ENCODE data around the gene BAZ1B.
"Not testable (repeated sequence)": the region's sequence is repeated elsewhere in the genome, so short reads cannot be mapped to it uniquely, and the experiment has no call there.

BAZ1B gene

DNA sequence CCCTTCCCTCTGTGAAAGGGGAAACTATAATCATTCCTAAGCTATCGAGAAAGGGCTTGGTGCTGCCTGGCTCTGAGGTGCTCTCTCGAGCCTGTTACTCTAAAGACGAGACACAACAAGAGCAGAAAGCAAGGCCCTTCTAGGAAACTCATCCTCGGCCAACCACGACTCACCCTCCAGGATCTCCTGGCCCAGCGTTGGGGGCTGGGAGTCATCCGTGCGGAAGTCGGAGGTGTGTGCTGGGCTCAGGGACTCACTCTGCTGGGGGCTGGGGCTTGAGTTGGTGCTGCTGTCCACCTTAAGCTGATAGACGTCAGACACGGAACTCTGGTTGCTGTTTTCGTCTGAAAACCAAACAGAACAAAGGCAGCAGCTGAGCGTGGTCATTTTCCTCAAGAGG, 17.6 kb upstream of the BAZ1B start:
- DNase-seq, result no peak

DNA sequence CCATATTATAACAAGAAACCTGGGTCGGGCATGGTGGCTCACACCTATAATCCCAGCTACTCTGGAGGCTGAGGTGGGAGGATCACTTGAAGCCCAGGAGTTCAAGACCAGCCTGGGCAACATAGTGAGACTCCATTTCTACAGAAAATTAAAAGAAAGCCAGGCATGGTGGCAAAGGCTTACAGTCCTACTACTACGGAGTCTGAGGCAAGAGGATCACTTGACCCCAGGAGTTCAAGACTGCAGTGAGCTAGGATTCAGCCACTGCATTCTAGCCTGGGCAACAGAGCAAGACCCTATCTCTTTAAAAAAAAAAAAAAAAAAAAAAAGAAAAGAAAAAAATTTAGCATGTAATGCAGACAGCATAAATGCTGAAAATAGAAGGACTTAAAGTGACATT, 16.4 kb upstream of the BAZ1B start:
- DNase-seq, result not testable (repeated sequence)

DNA sequence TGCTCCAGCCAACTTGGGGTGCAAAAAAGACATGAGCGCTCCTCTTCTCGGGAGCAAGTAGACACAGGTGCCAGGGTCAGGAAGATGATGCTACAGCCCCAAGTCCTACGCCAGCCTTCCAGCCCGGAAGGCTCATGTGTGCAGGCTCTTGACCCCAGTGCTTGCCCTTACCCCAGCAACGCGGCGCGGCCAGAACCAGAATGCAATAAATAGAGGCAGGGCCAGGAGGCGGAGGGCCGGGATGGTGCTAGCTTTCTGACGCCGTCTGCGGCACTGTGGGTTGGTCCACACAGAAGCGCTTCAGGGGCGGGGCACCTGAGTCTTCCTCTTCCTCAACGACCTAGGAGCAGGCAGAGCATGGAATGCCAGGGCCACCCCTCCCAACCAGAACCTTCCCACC, 15.0 kb upstream of the BAZ1B start:
- no peak for DNase-seq

DNA sequence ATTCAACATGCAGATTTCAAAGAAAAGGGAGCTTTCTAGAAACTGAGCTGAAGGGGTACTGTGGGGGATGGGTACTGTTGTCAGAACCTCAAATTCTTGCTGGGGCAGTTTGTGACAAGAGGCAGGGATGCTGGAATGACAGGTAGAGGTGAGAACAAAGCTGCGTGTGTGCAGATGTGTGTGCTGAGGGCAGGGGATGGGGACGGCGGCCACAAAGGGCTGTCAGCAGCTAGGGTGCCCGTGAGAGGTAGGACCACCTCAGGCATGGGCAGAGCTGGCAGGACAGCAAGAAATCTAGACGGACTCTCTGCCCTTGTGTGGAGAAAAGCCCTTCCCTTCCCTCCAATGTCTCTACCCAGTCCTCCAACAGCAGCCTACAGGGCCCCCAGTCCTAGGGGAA, 14.4 kb upstream of the BAZ1B start:
- DNase-seq, result no peak

DNA sequence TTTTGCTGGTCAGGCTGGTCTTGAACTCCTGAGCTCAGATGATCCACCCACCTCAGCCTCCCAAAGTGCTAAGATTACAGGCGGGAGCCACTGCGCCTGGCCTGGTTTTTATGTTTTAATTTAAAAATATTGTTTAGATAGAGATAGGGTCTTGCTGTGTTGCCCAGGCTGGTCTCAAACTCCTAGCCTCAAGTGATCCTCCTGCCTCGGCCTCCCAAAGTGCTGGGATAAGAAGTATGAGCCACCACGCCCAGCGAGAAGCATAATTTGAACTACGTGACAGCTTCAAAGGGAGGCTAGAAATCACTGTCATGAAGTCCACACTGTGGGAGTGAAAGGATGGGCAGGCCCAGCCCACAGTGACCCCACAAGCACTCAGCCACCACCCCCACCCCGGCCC, 13.8 kb upstream of the BAZ1B start:
- DNase-seq, result not testable (repeated sequence)

DNA sequence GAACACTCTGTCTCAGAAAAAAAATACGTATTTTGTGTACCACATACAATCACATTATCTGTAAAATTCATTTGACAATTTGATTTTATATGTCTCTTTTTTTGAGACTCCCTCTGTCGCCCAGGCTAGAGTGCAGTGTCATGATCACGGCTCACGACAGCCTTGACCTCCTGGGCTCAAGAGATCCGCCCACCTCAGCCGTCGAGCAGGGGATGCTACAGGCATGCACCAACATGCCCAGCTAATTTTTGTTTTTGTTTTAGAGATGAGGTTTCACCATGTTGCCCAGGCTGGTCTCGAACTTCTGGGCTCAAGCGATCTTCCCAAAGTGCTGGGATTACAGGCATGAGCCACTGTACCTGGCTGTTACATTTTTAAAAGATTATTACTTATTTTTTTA, 11.6 kb upstream of the BAZ1B start:
- DNase-seq, result no peak

DNA sequence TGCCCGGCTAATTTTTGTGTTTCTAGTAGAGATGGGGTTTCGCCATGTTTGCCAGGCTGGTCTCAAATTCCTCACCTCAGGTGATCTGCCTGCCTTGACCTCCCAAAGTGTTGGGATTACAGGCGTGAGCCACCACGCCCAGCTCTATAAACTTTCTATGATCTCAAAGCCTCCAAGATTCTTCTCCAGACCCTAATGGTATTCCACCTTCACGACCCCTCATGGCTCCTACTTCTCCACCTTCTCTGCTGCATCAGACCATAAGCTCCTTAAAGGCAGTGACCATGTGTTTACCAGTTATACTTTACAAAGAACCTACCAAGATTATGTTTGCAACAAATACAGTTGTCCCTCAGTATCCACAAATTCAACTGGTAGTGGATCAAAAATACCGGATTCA, 10.1 kb upstream of the BAZ1B start:
- DNase-seq, result no peak

DNA sequence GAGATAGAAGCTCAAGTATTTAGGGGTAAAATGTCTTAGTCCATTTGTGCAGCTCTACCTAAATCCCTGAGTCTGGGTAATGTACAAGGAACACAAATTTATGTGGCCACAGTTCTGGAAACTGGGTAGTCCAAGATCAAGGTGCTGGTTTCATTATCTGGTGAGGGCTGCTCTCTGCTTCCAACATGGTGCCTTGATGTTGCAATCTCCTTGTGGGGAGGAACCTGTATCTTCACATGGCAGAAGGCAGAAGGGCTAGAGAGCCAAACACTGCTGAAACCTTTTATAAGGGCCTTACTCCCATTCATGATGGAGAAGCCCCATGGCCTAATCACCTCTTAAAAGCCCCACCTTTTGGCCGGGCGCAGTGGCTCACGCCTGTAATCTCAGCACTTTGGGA, 8.7 kb upstream of the BAZ1B start:
- DNase-seq, result no peak

DNA sequence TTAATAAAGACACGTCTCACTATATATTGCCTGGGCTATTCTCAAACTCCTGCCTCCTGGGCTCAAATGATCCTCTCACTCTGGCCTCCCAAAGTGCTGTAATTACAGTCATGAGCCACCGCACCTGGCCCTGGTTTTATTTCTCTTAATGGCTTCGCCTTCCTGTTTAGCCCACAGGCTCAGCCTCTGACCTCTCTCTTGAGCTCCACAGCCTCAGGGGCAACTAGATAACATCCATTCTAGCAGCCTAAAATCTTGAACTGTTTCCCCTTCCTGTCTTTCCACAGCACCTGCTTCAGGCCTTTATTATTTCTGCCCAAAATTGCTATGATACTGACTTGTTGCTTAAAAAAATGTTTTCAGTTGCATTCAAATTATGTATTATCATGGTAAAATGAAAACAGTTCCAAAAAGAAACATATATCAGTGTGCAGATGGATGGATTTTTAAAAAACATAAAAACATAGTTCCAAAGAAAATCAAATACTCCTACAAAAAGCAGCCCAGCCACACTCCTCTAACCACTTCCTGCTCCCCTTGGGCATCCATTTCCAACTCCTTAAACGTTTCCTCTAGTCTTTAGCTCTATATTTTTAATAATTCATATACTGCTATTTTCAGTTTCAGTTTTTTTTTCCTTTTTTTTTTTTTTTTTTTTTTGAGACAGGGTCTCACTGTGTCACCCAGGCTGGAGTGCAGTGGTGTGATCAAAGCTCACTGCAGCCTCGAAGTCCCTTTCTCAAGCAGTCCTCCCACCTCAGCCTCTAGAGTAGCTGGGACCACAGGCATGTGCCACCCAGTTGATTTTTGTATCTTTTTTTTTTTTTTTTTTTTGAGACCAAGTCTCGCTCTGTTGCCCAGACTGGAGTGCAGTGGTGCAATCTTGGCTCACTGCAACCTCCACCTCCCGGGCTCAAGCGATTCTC, 5.1 kb upstream of the BAZ1B start:
- DNase-seq, result no peak

DNA sequence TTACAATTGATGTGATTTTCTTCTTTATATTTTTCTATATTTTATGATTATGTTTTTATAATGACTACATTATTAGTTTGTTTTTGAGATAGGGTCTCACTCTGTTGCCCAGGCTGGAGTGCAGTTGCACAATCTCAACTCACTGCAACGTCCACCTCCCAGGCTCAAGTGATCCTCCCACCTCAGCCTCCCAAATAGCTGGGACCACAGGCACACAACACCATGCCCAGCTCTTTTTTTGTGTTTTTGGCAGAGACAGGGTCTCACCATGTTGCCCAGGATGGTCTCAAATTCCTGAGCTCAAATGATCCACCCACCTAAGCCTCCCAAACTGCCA, 4.0 kb upstream of the BAZ1B start:
- not testable (repeated sequence) for DNase-seq

DNA sequence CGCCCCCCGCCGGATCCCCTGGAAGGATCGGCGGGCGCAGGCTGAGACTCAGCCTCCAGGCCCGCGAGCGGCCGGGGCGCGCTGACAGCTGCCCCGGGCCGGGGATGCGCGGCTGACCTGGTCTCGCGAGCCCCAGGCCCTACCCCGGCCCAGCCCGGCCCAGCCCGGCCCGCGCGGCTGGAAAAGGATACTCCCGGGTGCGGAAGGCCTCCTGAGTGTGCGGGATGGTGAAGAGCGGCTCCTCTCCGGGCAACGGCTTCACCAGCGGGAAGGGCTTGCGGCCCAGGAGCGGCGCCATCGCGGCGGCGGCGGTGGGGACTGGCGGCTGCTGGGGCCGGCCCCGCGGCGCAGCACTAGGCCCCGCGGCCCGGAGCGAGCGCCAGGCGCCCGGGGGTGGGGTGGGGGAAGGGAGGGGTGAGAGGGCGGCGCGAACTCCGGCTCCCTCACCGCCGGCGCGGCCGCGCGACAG, 423 bp downstream of the BAZ1B start:
- peak; percentile 60 for DNase-seq

DNA sequence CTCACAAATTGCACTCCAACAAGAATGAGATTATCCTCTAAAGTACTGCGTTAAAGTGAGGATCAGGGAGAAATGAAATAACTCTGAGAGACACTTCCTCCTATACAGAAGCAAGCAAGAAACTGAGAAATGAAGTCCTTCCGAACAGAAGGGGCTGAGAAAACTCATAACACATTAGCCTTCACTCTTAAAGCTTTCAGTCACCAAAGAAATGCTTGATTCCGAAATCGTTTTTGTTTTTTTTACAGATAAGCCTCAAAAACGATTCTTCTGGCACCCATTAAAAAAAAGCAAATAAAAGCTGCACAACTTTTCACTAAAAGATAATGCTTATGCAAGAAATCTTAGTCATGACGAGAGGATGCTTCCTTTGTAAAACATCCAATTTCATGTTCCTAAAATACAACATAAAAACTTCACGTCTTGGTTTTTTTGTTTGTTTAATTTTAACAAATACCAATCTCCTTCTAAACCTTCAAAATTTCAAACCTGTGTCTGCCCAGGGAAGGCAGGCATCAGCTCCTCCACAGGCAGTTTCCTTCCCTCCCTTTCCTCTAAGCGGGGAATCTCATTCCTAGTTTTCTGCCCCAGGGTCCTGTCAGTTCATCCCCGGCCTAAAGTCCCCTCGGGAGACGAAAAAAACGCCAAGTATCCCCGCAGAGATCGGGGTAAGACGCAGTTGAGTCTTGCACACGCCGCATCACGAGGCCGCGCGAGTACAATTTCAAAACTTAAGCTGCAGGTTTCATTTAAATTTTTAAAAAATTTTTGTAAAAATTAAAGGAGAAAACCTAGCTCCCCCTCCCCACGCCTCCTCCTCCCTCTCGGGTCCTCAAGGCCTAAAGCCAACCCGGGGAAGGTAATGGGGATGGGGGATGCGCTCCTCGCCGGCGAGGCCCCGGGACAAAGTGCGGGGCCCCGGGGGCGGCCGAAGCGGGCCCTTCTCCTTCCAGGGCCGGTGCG, 1.1 kb downstream of the BAZ1B start:
- no peak for DNase-seq

DNA sequence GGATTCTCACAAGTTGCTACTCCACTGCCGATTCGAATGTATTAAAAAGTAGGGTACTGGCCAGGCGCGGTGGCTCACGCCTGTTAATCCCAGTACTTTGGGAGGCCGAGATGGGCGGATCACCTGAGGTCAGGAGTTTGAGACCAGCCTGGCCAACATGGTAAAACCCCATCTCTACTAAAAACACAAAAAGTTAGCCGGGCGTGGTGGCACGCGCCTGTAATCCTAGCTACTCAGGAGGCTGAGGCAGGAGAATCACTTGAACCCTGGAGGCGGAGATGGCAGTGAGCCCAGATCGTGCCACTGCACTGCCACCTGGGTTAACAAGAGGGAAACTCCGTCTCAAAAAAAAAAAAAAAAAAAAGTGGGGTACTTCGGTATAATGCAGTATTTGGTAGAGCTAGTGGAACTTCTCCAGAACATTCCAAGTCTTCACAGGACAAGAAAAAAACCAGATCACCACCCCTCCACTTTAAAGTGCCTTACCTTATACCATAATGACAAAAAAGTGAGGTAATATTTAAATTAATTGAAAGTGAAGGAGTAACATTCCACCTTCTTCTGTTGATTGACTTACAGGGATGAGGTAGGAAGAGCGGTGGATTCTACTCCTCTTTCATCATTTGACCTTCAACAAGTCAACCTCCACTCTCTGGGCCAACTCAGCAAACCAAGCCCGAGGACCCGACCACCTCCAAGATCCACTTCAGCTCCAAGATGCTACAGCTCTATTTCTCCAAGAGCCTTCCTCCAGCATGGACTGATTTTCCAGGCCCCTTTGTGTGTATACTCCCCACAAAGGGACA, 2.0 kb downstream of the BAZ1B start:
- DNase-seq, result no peak

DNA sequence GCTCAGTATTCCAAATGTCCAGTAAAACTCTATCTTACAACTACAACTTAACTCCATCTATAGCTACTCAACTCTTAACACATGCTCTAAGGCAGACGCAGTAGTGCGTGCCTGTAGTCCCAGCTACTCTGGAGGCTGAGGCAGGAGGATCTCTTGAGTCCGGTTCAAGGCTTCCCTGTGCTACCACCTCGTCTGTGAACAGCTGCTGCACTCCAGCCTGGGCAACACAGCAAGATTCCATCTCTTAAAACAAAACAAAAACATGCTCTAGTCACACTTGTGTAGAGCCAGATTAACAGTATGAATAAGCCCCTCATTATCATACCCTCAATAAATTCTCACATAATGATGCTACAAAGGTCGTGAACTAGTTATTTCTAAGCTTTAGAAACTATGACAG, 3.6 kb downstream of the BAZ1B start:
- no peak for DNase-seq

DNA sequence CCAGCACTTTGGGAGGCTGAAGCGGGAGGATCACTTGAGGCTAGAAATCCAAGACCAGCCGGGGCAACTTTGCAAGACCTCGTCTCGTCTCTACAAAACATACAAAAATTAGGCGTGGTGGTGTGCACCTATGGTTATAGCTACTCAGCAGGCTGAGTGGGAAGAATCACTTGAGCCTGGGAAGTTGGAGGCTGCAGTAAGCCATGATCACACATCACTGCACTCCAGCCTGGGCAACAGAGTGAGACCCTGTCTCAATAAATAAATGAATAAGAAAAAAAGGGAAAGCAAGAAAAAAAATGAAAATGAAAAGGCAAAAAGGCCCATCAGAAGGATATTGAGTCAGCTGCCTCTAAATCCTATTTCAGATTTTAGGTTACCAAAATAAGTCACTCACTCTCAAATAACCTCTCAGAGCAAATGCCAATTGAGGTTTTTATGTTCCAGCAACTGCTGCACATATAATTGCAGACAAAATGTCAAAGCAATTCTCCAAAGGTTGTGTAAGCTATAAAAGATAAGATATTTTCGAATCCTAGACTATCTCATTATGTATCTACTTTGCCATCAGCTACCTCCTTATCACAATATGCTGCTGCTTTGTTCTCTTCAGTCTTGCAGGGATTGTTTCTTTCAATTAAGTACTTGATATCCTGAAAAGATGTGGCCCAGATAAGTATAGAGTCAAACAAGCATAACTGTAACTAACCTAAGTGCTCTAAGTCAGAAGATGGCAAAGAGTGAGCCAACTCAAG, 4.7 kb downstream of the BAZ1B start:
- DNase-seq, result no peak

DNA sequence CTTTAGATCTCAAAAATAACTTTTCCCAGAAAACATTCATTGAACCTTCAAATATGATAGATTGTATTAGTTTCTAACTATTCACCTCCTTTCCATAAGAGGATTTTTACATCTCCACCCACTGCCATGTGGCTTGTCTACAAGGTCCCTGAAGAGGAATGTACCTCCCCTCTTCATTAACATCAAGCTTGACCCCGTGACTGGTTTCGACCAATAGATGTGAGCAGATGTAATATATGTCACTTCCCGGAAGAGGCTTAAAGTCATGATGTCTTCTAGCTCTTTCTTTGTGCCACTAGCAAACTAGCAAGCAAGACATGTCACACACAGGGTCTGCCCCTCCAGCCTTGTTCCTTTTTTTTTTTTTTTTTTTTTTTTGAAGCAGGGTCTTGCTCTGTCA, 6.9 kb downstream of the BAZ1B start:
- no peak for DNase-seq

DNA sequence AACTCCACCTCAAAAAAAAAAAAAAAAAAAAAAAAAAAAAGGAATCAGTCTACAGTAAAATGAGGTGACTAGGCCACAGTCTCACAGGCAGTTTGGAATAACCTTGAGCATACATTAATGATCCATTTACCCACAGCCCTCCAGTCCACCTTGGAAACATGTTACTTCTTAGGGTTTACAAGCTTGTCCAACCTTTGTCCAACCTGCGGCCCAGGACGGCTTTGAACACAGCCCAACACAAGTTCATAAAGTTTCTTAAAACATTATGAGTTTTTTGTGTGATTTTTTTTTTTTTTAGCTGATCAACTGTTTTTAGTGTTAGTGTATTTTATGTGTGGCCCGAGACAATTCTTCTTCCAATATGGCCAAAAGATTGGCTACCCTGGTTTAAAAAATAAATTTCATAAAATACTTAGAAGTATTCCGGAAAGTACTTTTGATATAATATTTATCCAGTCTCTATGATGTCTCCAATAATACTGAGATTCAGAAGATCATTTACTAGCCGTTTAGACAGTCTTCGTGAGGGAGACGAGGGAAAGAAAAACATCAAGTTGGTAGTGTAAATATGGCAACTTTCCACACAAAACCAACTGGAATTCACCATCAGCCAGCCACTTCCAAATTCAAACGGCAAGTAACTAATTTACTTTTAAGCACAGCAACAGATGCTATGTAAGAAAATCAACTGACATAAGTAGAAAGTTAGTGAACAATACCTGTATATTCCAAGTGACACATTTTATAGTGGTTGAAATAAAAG, 9.9 kb downstream of the BAZ1B start:
- no peak for DNase-seq

DNA sequence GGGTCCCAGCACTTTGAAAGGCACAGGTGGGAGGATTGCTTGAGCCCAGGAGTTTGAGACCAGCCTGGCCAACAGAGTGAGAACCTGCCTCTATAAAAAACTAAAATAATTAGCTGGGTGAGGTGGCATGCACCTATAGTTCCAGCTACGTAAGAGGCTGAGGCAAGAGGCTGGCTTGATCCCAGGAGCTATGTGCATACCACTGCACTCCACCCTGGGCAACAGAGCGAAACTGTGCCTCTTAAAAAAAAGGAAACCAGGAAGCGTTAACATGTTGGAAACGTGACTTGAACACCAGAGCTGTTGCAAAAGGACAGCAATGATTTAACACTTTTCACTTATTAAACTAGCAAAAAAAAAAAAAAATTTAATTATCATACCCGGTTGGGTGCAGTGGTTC, 12.6 kb downstream of the BAZ1B start:
- DNase-seq, result no peak

DNA sequence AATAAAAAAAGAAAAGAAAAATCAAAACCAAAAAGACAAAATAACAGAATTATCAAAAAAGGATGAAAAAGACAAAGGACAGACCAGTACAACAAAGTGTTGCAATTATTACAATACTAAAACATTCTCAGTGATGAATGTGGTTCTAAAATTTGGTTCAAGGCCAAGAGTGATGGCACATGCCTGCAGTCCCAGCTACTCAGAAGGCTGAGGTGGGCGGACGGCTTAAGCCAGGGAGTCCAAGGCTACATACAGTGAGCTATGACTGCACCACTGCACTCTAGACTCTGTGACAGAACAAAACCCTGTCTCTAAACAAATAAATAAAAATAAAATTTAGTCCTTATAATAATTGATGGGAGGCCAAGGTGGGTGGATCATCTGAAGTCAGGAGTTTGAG, 14.5 kb downstream of the BAZ1B start:
- DNase-seq, result no peak

DNA sequence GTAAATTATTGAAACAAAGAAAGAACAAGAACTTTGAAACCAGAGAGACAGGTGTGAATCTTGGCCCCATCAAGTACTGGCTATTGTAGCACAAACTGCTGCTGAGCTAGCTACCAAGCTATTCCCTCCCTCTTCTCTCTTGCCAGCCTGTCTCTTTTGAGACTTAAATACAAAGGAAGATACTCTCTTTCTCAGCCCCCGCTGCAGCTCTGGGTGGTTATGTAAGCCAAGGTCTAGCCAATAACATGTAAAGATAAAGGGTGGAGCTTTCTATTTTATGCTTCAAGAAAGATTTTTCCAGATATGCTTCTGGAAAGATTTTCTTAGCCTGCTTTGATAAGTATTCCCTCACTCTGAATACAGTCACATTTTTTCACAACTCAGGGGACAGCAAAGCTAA, 17.2 kb downstream of the BAZ1B start:
- DNase-seq, result no peak

DNA sequence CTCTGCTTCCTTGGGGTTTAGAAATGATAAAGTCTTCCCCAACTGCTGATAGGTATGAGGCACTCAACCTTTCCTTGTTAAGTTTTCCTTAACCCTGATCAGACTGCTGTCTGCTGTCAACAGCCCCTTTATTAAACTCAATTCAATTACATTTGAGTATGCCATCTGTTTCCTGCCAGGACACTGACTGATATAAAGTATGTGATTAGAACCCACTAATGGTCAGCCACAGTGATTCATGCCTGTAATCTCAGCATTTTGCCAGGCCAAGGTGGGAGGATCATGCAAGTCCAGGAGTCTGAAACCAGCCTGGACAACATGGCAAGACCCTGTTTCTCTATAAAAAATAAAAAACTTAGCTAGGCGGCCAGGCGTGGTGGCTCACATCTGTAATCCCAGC, 18.1 kb downstream of the BAZ1B start:
- DNase-seq, result no peak

DNA sequence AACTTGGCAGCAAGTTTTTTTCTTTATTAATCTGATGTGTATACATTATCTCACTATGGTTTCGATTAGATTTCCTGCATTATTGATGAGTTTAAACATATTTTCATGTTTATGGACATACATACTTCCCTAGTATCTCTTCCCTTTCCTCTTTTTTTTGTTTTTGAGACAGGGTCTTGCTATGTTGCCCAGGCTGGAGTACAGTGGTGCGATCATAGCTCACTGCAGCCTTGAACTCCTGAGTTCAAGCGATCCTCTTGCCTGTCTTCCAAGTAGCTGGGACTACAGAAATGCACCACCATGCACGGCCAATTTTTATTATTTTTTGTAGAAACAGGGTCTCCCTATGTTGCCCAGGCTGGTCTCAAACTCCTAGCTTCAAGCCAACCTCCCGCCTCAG, 18.9 kb downstream of the BAZ1B start:
- DNase-seq, result no peak

Measured in NCI-H1105 treated with DMSO at 0.1 percent for 48 hours (cell line).